ENCODE measurements around the gene ZNF280C.

- no peak for TF ChIP-seq CTCF (IDR thresholded peaks at IDR 0.05 in 8 of 11, conservative IDR thresholded peaks at IDR 0.05 in 3 of 11)
- no peak for TF ChIP-seq POLR2A (IDR thresholded peaks at IDR 0.05)
- no peak for TF ChIP-seq POLR2AphosphoS5 (IDR thresholded peaks at IDR 0.05)
Measured at GRCh38 chrX:130186651-130187050, 82.0 kb downstream of the ZNF280C start.

Measured in spleen (tissue), 7 donors.